ENCODE measurements around the gene TBCK. TPM values are rescaled to one million over a fixed set of nuclear protein-coding genes. Genes with fewer than 3 reads are reported as not detected.

Gene TBCK
- total and polyA plus RNA-seq, 2 experiments from 2014 or later: 13.9 to 28.9 TPM

GRCh38 chr4:106238820-106239420 lies 77.1 kb downstream of the TBCK start (continued):
- peak; percentile 91 for TF ChIP-seq ZNF462 (CRISPR knock-in tag; IDR thresholded peaks at IDR 0.05)
- TF ChIP-seq ZNF331 (CRISPR knock-in tag; IDR thresholded peaks at IDR 0.05; ENCODE audit: low read depth): no peak

DNA sequence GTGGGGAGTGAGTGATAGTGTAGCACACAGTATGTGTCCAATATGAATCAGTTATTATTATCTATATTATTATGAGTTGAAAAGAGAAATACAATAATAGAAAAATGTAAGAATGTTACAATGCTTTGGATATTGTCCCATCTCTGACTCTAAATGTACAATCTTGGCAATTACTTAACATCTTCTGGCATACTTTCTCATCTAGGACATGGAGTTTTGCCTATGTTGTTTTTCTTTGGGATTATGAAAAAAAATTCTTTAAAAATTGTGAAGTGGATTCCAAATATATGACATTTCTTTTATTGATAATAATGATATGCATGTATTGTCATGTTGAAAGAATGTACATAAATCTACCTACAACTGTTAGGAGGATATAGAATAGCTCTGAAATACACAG lies 84.1 kb downstream of the TBCK start:
- H3K9me2 ChIP-seq (ENCODE audit: insufficient read depth): no peaks in the 10 kb centered on the region
- TF ChIP-seq NANOG (IDR thresholded peaks at IDR 0.05; ENCODE audit: borderline replicate concordance) (no peak), JUNB (IDR thresholded peaks at IDR 0.05; ENCODE audit: unreplicated experiment) (no peak), ZNF331 (CRISPR knock-in tag; IDR thresholded peaks at IDR 0.05; ENCODE audit: low read depth) (no peak), POLR2AphosphoS5 (IDR thresholded peaks at IDR 0.05; ENCODE audit: low read depth) (no peak), ZNF462 (CRISPR knock-in tag; IDR thresholded peaks at IDR 0.05) (no peak), CREB1 (CRISPR knock-in tag; IDR thresholded peaks at IDR 0.05; ENCODE audit: low read depth) (no peak), ETS1 (IDR thresholded peaks at IDR 0.05) (no peak), EZH2 (IDR thresholded peaks at IDR 0.05; ENCODE audit: low read depth, unreplicated experiment) (no peak)
- H3K4me1 Mint-ChIP-seq: no peaks in the 10 kb centered on the region
- H3K27me3 ChIP-seq (ENCODE audit: insufficient read depth): no peaks in the 10 kb centered on the region
- H3F3A ChIP-seq (replicated peaks; ENCODE audit: low read depth): no peaks in the 10 kb centered on the region
- no peaks in the 10 kb centered on the region for H4K20me1 ChIP-seq (replicated peaks; ENCODE audit: insufficient read depth)
- H3K36me3 ChIP-seq (ENCODE audit: insufficient read depth): no peaks in the 10 kb centered on the region
- H3K4me1 ChIP-seq (ENCODE audit: insufficient read depth): no peaks in the 10 kb centered on the region
- H3K27me3 Mint-ChIP-seq (ENCODE audit: insufficient read depth, low read depth, poor library complexity): no peaks in the 10 kb centered on the region
- no peak overlapping the region for H3K4me3 Mint-ChIP-seq
- no peaks in the 10 kb centered on the region for H3K79me2 ChIP-seq (replicated peaks; ENCODE audit: insufficient read depth)
- H3K4me2 ChIP-seq: no peak overlapping the region
- no peak overlapping the region for H3K27ac Mint-ChIP-seq
- ATAC-seq (no peak), DNase-seq (ENCODE audit: low spot score) (no peak)
- no peak overlapping the region for H2AFZ ChIP-seq
- H3K27ac ChIP-seq (ENCODE audit: low read depth): no peak overlapping the region
- peaks cover 10% of the 10 kb centered on the region; the same call in 2 of the 3 replicates for H3K36me3 Mint-ChIP-seq (ENCODE audit: low read depth)
- no peaks in the 10 kb centered on the region for H3K9me3 Mint-ChIP-seq
- H3K4me3 ChIP-seq: no peak overlapping the region

Data from GM23338 (cell line).